HG02870 (cell line): ENCODE data around the gene DHDH.

ENCODE experiments used
- ATAC-seq: cut with Tn5 transposase; IDR thresholded peaks from one replicate; pipeline ENCODE4 v1.9.1; 2021; ENCODE audit warnings: mild to moderate bottlenecking, moderate library complexity; ENCODE audit not compliant: unreplicated experiment

Gene DHDH

GRCh38 chr19:48990400-48990799 lies 56.9 kb downstream of the DHDH start:
- ATAC-seq: no peak

- no peak for ATAC-seq
Measured at GRCh38 chr19:48991011-48991609, 57.6 kb downstream of the DHDH start.

GRCh38 chr19:48991873-48992580 lies 58.5 kb downstream of the DHDH start:
- ATAC-seq: no peak

- ATAC-seq: no peak
Measured at GRCh38 chr19:48992581-48993174, 59.2 kb downstream of the DHDH start.

- peak; percentile 80 for ATAC-seq
Measured at GRCh38 chr19:48993175-48994034, 59.9 kb downstream of the DHDH start, which contains the start of the genes GYS1 and RUVBL2. TSS of gene GYS1 (minus strand) at chr19:48993309. CDS start at chr19:48993112, 197 bp downstream. TSS of gene RUVBL2 (plus strand) at chr19:48993887. CDS start at chr19:48993912, 25 bp downstream.

GRCh38 chr19:48994035-48994386 lies 60.5 kb downstream of the DHDH start:
- ATAC-seq: no peak
